OCI-LY1 (cell line): ENCODE results near the gene BAX.

Source experiments
- H2AFZ ChIP-seq: fragments of 200-600 bp; sonication (generic), shearing (Covaris generic); 2 replicates; pipeline ENCODE4 v1.6.0; 2014; ENCODE audit warnings: antibody characterized with exemption, mild to moderate bottlenecking, low read length
- H3F3A ChIP-seq: fragments of 200-600 bp; sonication (generic), shearing (Covaris generic); 2 replicates; pipeline ENCODE4 v1.6.0; 2014; ENCODE audit warnings: mild to moderate bottlenecking, antibody characterized with exemption, low read length, moderate library complexity; ENCODE audit not compliant: insufficient read depth
- H3K27ac ChIP-seq: fragments of 200-600 bp; sonication (generic); 2 replicates; pipeline ENCODE4 v1.5.1; 2014; ENCODE audit warnings: low read length, mixed run types, mild to moderate bottlenecking, low read depth; ENCODE audit not compliant: poor library complexity, severe bottlenecking
- H3K27me3 ChIP-seq: fragments of 200-600 bp; sonication (generic); 2 replicates; pipeline ENCODE4 v1.6.0; 2014; ENCODE audit warnings: antibody characterized with exemption, mild to moderate bottlenecking, low read length, moderate library complexity; ENCODE audit not compliant: insufficient read depth
- H3K36me3 ChIP-seq: fragments of 200-600 bp; sonication (generic); 2 replicates; pipeline ENCODE4 v1.6.1; 2014; ENCODE audit warnings: mild to moderate bottlenecking, antibody characterized with exemption, low read length, moderate library complexity, mixed read lengths; ENCODE audit not compliant: insufficient read depth
- H3K4me1 ChIP-seq: fragments of 200-600 bp; sonication (generic); 2 replicates; pipeline ENCODE4 v1.5.1; 2014; ENCODE audit warnings: mild to moderate bottlenecking, low read length, moderate library complexity; ENCODE audit not compliant: insufficient read depth, severe bottlenecking
- H3K4me2 ChIP-seq: fragments of 200-600 bp; sonication (generic), shearing (Covaris generic); 2 replicates; pipeline ENCODE4 v1.6.1; 2014; ENCODE audit warnings: low read length
- H3K4me3 ChIP-seq: fragments of 200-600 bp; sonication (generic); 2 replicates; pipeline ENCODE4 v1.5.1; 2014; ENCODE audit warnings: low read length, low read depth, mild to moderate bottlenecking, mixed read lengths; ENCODE audit not compliant: poor library complexity, severe bottlenecking
- H3K79me2 ChIP-seq: fragments of 200-600 bp; shearing (Covaris generic); 2 replicates; pipeline ENCODE4 v1.6.1; 2016; ENCODE audit warnings: mixed run types, low read length, mixed read lengths; ENCODE audit not compliant: insufficient read depth
- H3K9ac ChIP-seq: fragments of 200-600 bp; sonication (generic), shearing (Covaris generic); 2 replicates; pipeline ENCODE4 v1.6.1; 2014; ENCODE audit warnings: mild to moderate bottlenecking, low read length, mixed read lengths
- H3K9me2 ChIP-seq: fragments of 200-600 bp; sonication (generic), shearing (Covaris generic); 2 replicates; pipeline ENCODE4 v1.6.1; 2014; ENCODE audit warnings: low read depth, mild to moderate bottlenecking, low read length, mixed read lengths
- H3K9me3 ChIP-seq: fragments of 200-600 bp; shearing (Covaris generic); 2 replicates; pipeline ENCODE4 v1.6.1; 2014; ENCODE audit warnings: low read length, mixed read lengths
- H4K20me1 ChIP-seq: fragments of 200-600 bp; sonication (generic), shearing (Covaris generic); 2 replicates; pipeline ENCODE4 v1.6.0; 2016; ENCODE audit warnings: mild to moderate bottlenecking, low read length; ENCODE audit not compliant: insufficient read depth
- CTCF ChIP-seq: fragments of 200-600 bp; sonication (generic), shearing (Covaris generic); IDR thresholded peaks from 2 replicates; pipeline ENCODE4 v1.5.1; 2017; ENCODE audit warnings: mild to moderate bottlenecking, antibody characterized with exemption, low read length, moderate library complexity, mixed read lengths
- EZH2 ChIP-seq: fragments of 200-600 bp; sonication (generic), shearing (Covaris generic); IDR thresholded peaks from 2 replicates; pipeline ENCODE4 v1.8.0; 2017; ENCODE audit warnings: borderline replicate concordance, mixed run types, mild to moderate bottlenecking, antibody characterized with exemption, low read length, moderate library complexity, mixed read lengths

BAX gene

GRCh38 chr19:48935864-48936263, 18.8 kb upstream of the BAX start:
- no peak overlapping the region for H3K4me2 ChIP-seq
- no peak for TF ChIP-seq CTCF
- TF ChIP-seq EZH2, result no peak
- H3K9me3 ChIP-seq, result peaks cover 4% of the 10 kb centered on the region
- H3F3A ChIP-seq, result no peaks in the 10 kb centered on the region
- H2AFZ ChIP-seq, result no peak overlapping the region
- H3K9ac ChIP-seq, result no peak overlapping the region
- no peak overlapping the region for H3K27ac ChIP-seq
- peaks cover 12% of the 10 kb centered on the region for H3K4me1 ChIP-seq
- H3K36me3 ChIP-seq, result peaks cover 4% of the 10 kb centered on the region; the same call in 1 of the 2 replicates
- H3K4me3 ChIP-seq, result no peak overlapping the region
- H4K20me1 ChIP-seq, result no peaks in the 10 kb centered on the region
- no peaks in the 10 kb centered on the region for H3K27me3 ChIP-seq
- H3K79me2 ChIP-seq, result no peaks in the 10 kb centered on the region
- H3K9me2 ChIP-seq, result no peaks in the 10 kb centered on the region

GRCh38 chr19:48938256-48938655, 16.4 kb upstream of the BAX start:
- Histone ChIP-seq H3K4me3 (no peak overlapping the region), H3K9me2 (no peaks in the 10 kb centered on the region), H3K9me3 (peaks cover 8% of the 10 kb centered on the region), H2AFZ (no peak overlapping the region), H3K79me2 (no peaks in the 10 kb centered on the region), H3K27ac (no peak overlapping the region), H4K20me1 (no peaks in the 10 kb centered on the region), H3F3A (no peaks in the 10 kb centered on the region), H3K27me3 (no peaks in the 10 kb centered on the region), H3K4me1 (peaks cover 7% of the 10 kb centered on the region), H3K9ac (no peak overlapping the region), H3K36me3 (peaks cover 4% of the 10 kb centered on the region; the same call in 1 of the 2 replicates), H3K4me2 (no peak overlapping the region)
- TF ChIP-seq CTCF (no peak), EZH2 (no peak)

GRCh38 chr19:48940902-48941301, 13.8 kb upstream of the BAX start:
- Histone ChIP-seq H3K4me2 (no peak overlapping the region), H4K20me1 (no peaks in the 10 kb centered on the region), H3K4me1 (no peaks in the 10 kb centered on the region), H3K36me3 (peaks cover 4% of the 10 kb centered on the region; the same call in 1 of the 2 replicates), H2AFZ (no peak overlapping the region), H3K27me3 (no peaks in the 10 kb centered on the region), H3K9me2 (no peaks in the 10 kb centered on the region), H3K79me2 (no peaks in the 10 kb centered on the region), H3F3A (no peaks in the 10 kb centered on the region), H3K4me3 (no peak overlapping the region), H3K9ac (no peak overlapping the region), H3K9me3 (peaks cover 8% of the 10 kb centered on the region), H3K27ac (no peak overlapping the region)
- TF ChIP-seq EZH2, result no peak
- no peak for TF ChIP-seq CTCF
